B cell (primary cell): Measurements from ENCODE around the gene CERS6. TPM values are rescaled to one million over a fixed set of nuclear protein-coding genes. Genes with fewer than 3 reads are reported as not detected.

Experiments
- ATAC-seq: fragments of 200-7000 bp; cut with Tn5 transposase; one replicate; pipeline ENCODE4 v1.10.0; 2021; ENCODE audit warnings: low read depth, mild to moderate bottlenecking, moderate number of reproducible peaks, moderate library complexity
- CTCF ChIA-PET: fragments of 350-600 bp; sonication (Branson Sonifier 250); formaldehyde crosslinking; loops from one replicate; lab custom pipeline; 2021; ENCODE audit warnings: antibody characterized with exemption, inconsistent platforms; lab: Charles Lee
- POLR2A ChIA-PET: fragments of 350-600 bp; sonication (Branson Sonifier 250); formaldehyde crosslinking; loops from one replicate; lab custom pipeline; 2021; ENCODE audit warnings: antibody characterized with exemption; lab: Charles Lee
- DNase-seq: peaks from one replicate; pipeline ENCODE4 v3.0.0; 2013
- H2AFZ ChIP-seq: 2 replicates; pipeline ENCODE4 v1.6.1; 2012; ENCODE audit warnings: mild to moderate bottlenecking, low read depth, low read length; ENCODE audit not compliant: insufficient read depth, poor library complexity, severe bottlenecking
- H3K27ac ChIP-seq, 2 donors: 1 replicate in 1 of 2; 2 replicates in 1 of 2; pipeline ENCODE4 v1.5.1; 2012 to 2013; ENCODE audit warnings: low read length in 2 of 2, mild to moderate bottlenecking in 2 of 2, moderate library complexity in 1 of 2
- H3K27me3 ChIP-seq, 4 experiments: fragments of 200-600 bp in 1 of 4; sonication (generic) in 1 of 4; replicated peaks in 1 of 4; 1 replicate in 2 of 4; 2 replicates in 2 of 4; pipeline versions ENCODE4 v1.6.1 to v1.7.0; 2013 to 2016; ENCODE audit warnings: low read length in 3 of 4, mild to moderate bottlenecking in 2 of 4, mixed read lengths in 1 of 4, moderate library complexity in 1 of 4; ENCODE audit not compliant: insufficient read depth in 4 of 4, control insufficient read depth in 3 of 4; ENCODE audit errors: control extremely low read depth in 1 of 4
- H3K36me3 ChIP-seq, 2 experiments: replicated peaks in 1 of 2; 1 replicate in 1 of 2; 2 replicates in 1 of 2; pipeline versions ENCODE4 v1.6.1 to v1.7.1; 2013; ENCODE audit warnings: low read length in 1 of 2; ENCODE audit not compliant: insufficient read depth in 2 of 2, control insufficient read depth in 1 of 2; ENCODE audit errors: control extremely low read depth in 1 of 2, extremely low read depth in 1 of 2
- H3K4me1 ChIP-seq, 2 donors: fragments of 200-600 bp in 1 of 2; sonication (generic) in 1 of 2; 1 replicate in 1 of 2; 2 replicates in 1 of 2; pipeline versions ENCODE4 v1.5.1 to v1.6.1; 2013 to 2017; ENCODE audit warnings: low read length in 2 of 2; ENCODE audit not compliant: control insufficient read depth in 2 of 2, insufficient read depth in 2 of 2
- H3K4me2 ChIP-seq: replicated peaks from 2 replicates; pipeline ENCODE3; 2012; ENCODE audit warnings: mild to moderate bottlenecking, low read depth, low read length; ENCODE audit not compliant: poor library complexity, severe bottlenecking
- H3K4me3 ChIP-seq, 5 experiments: fragments of 200-600 bp in 1 of 5; sonication (generic) in 1 of 5; 1 replicate in 3 of 5; 2 replicates in 2 of 5; pipeline versions ENCODE4 v1.5.1 to v1.7.0; 2011 to 2016; ENCODE audit warnings: low read length in 4 of 5, mild to moderate bottlenecking in 4 of 5, low read depth in 2 of 5, control low read depth in 1 of 5, moderate library complexity in 1 of 5; ENCODE audit not compliant: insufficient read depth in 1 of 5; ENCODE audit errors: control extremely low read depth in 1 of 5, extremely low read depth in 1 of 5
- H3K79me2 ChIP-seq: fragments of 200-600 bp; sonication (generic); one replicate; pipeline ENCODE4 v1.6.0; 2016; ENCODE audit warnings: low read length; ENCODE audit not compliant: control insufficient read depth, insufficient read depth
- H3K9ac ChIP-seq: fragments of 200-600 bp; sonication (generic); 2 replicates; pipeline ENCODE4 v1.6.1; 2017; ENCODE audit warnings: mild to moderate bottlenecking, low read length, moderate library complexity
- H3K9me3 ChIP-seq, 3 donors: one replicate each; pipeline versions ENCODE4 v1.6.1 to v1.7.1; 2013; ENCODE audit warnings: low read length in 2 of 3; ENCODE audit not compliant: control insufficient read depth in 2 of 3, insufficient read depth in 1 of 3; ENCODE audit errors: control extremely low read depth in 1 of 3
- H4K20me1 ChIP-seq: 2 replicates; pipeline ENCODE4 v1.6.0; 2012; ENCODE audit warnings: mild to moderate bottlenecking, low read length; ENCODE audit not compliant: insufficient read depth, control insufficient read depth, poor library complexity, severe bottlenecking
- H3K27ac Mint-ChIP-seq: one replicate; pipeline ENCODE4 v1.8.0; 2021; ENCODE audit warnings: mixed read lengths
- H3K27me3 Mint-ChIP-seq: one replicate; pipeline ENCODE4 v1.8.0; 2021; ENCODE audit warnings: mixed read lengths
- H3K4me1 Mint-ChIP-seq: one replicate; pipeline ENCODE4 v1.8.0; 2021; ENCODE audit warnings: mixed read lengths
- H3K4me3 Mint-ChIP-seq: one replicate; pipeline ENCODE4 v1.8.0; 2021; ENCODE audit warnings: mixed read lengths
- H3K9me3 Mint-ChIP-seq: one replicate; pipeline ENCODE4 v1.8.0; 2022; ENCODE audit warnings: mixed read lengths; ENCODE audit not compliant: insufficient read depth
- EZH2 ChIP-seq: IDR thresholded peaks from 2 replicates; pipeline ENCODE4 v1.6.1; 2012; ENCODE audit warnings: borderline replicate concordance, low read depth, mild to moderate bottlenecking, moderate library complexity, low read length; ENCODE audit not compliant: insufficient read depth, poor library complexity, severe bottlenecking
- WGBS: methylation state at CpG from one replicate; pipeline ENCODE4 v1.1.5; 2013; ENCODE audit warnings: missing lambda C conversion rate; ENCODE audit not compliant: insufficient coverage; 5-methylcytosine and 5-hydroxymethylcytosine counted together
- intact Hi-C: fragments of 100-400 bp; cut with micrococcal nuclease; formaldehyde crosslinking; loops from one replicate; pipeline ENCODE4 v1.10.0; 2022
- polyA plus RNA-seq: library from polyadenylated mRNA; depleted of rRNA; stranded (reverse); fragments of >200 nt; gene quantifications from 2 replicates; pipeline ENCODE4 v1.2.3, GENCODE V29; 2012
- total RNA-seq, 2 donors: library from RNA; stranded (reverse); fragments of 120-200 nt in 1 of 2; gene quantifications; 1 replicate in 1 of 2; 2 replicates in 1 of 2; pipeline versions ENCODE4 v1.2.3 to v1.2.4, GENCODE V29; 2013 to 2022
- TF ChIP-seq, protein P1 (sequence below): fragments of 200-600 bp; IDR thresholded peaks from one replicate; pipeline ENCODE4 v1.8.0; 2022; ENCODE audit warnings: antibody characterized with exemption, mild to moderate bottlenecking

Gene CERS6
- total and polyA plus RNA-seq, 2 donors (not counting 1 experiment from before 2014, with no cell fraction given) = 2.2 to 5.5 TPM

DNA sequence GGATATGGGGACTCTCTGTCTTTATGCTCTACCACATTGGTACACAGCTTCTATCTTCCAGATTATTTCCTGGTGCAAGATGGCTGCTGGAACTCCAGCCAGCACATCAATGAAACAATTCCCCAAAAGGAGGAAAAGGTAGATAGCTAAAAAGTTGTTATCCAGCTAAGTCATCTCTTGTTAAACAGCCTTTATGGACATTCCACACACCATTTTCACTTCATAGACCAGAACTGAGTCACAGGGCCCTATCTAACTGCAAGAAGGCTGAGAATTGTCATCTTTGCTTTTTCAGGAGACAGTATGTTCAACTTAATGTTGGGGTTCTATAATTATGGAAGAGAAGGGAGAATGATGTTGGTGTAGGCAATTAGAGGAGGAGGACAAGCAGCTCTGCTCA, 213.1 kb downstream of the CERS6 start:
- TF ChIP-seq EZH2 = no peak
- TF ChIP-seq, protein P1, sequence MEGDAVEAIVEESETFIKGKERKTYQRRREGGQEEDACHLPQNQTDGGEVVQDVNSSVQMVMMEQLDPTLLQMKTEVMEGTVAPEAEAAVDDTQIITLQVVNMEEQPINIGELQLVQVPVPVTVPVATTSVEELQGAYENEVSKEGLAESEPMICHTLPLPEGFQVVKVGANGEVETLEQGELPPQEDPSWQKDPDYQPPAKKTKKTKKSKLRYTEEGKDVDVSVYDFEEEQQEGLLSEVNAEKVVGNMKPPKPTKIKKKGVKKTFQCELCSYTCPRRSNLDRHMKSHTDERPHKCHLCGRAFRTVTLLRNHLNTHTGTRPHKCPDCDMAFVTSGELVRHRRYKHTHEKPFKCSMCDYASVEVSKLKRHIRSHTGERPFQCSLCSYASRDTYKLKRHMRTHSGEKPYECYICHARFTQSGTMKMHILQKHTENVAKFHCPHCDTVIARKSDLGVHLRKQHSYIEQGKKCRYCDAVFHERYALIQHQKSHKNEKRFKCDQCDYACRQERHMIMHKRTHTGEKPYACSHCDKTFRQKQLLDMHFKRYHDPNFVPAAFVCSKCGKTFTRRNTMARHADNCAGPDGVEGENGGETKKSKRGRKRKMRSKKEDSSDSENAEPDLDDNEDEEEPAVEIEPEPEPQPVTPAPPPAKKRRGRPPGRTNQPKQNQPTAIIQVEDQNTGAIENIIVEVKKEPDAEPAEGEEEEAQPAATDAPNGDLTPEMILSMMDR = no peak
- H3K27me3 Mint-ChIP-seq = no peaks in the 10 kb centered on the region
- no peak overlapping the region for H3K4me3 ChIP-seq
- no peaks in the 10 kb centered on the region for H3K79me2 ChIP-seq
- no peak overlapping the region for H3K9ac ChIP-seq
- intact Hi-C loops = no loop called here
- H3K4me1 ChIP-seq = no peaks in the 10 kb centered on the region
- no peaks in the 10 kb centered on the region for H4K20me1 ChIP-seq
- no peak overlapping the region for H3K4me2 ChIP-seq
- no peak overlapping the region for H2AFZ ChIP-seq
- no peaks in the 10 kb centered on the region for H3K9me3 ChIP-seq
- H3K27me3 ChIP-seq = no peaks in the 10 kb centered on the region
- H3K27ac Mint-ChIP-seq = no peak overlapping the region
- no peaks in the 10 kb centered on the region for H3K36me3 ChIP-seq
- DNase-seq (no peak), ATAC-seq (no peak)
- no peak overlapping the region for H3K4me3 Mint-ChIP-seq
- H3K4me1 Mint-ChIP-seq = no peaks in the 10 kb centered on the region
- CTCF ChIA-PET = no interaction called here
- POLR2A ChIA-PET = no interaction called here
- no peaks in the 10 kb centered on the region for H3K9me3 Mint-ChIP-seq
- H3K27ac ChIP-seq = no peak overlapping the region

DNA sequence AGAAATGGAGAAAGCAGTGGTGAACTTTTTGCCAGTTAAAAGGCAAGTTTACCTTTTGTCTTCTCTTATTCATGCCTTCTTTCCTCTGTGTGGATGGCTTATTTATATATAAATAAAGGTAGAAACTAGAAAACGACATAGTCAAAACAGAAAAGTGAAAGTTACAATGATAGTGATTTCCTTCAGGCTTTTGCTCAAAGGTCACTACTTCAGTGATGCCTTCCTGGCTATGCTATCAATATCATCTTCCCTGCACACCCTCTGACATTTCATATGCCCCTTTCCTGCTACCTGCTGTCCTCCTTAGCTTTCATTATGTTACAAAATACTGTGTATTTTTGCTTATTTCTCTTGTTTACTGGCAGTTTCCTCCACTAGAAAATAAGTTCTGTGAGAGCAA, 214.4 kb downstream of the CERS6 start:
- intact Hi-C loops = no loop called here
- no peaks in the 10 kb centered on the region for H3K4me1 Mint-ChIP-seq
- POLR2A ChIA-PET = no interaction called here

More for the DNA sequence above, 214.4 kb downstream of the CERS6 start:
- whole genome bisulfite sequencing = no CpG with 5 or more reads among the region's 1 CpG
- TF ChIP-seq, protein P1 = no peak
- TF ChIP-seq EZH2 = no peak
- H3K79me2 ChIP-seq = no peaks in the 10 kb centered on the region
- no peaks in the 10 kb centered on the region for H3K27me3 Mint-ChIP-seq
- no peaks in the 10 kb centered on the region for H3K9me3 ChIP-seq
- no peaks in the 10 kb centered on the region for H4K20me1 ChIP-seq
- CTCF ChIA-PET = no interaction called here
- H3K27me3 ChIP-seq = no peaks in the 10 kb centered on the region
- H2AFZ ChIP-seq = no peak overlapping the region
- no peaks in the 10 kb centered on the region for H3K4me1 ChIP-seq
- no peaks in the 10 kb centered on the region for H3K9me3 Mint-ChIP-seq
- no peaks in the 10 kb centered on the region for H3K36me3 ChIP-seq
- ATAC-seq (no peak), DNase-seq (no peak)
- no peak overlapping the region for H3K4me3 Mint-ChIP-seq
- H3K27ac ChIP-seq = no peak overlapping the region
- no peak overlapping the region for H3K9ac ChIP-seq
- no peak overlapping the region for H3K27ac Mint-ChIP-seq
- H3K4me3 ChIP-seq = no peak overlapping the region
- no peak overlapping the region for H3K4me2 ChIP-seq
